NCI-H748 treated with DMSO at 0.1 percent for 48 hours (cell line): Measurements from ENCODE around the gene TF.
"Not testable (repeated sequence)": the region's sequence is repeated elsewhere in the genome, so short reads cannot be mapped to it uniquely, and the experiment has no call there.

Experiments used
- DNase-seq: peaks from one replicate; lab custom pipeline; 2025; lab: John Stamatoyannopoulos, UW

TF gene

GRCh38 chr3:133745981-133746711, at the start of gene TF:
TSS of gene TF (plus strand) at chr3:133746393. CDS start at chr3:133746441, 48 bp downstream.
- no peak for DNase-seq

- DNase-seq, result no peak
Observed at GRCh38 chr3:133697960-133698359, 48.2 kb upstream of the TF start.

- DNase-seq, result no peak
Observed at GRCh38 chr3:133699467-133699866, 46.7 kb upstream of the TF start.

- DNase-seq, result no peak
Observed at GRCh38 chr3:133699903-133700302, 46.3 kb upstream of the TF start.

- DNase-seq, result no peak
Observed at GRCh38 chr3:133700351-133700750, 45.8 kb upstream of the TF start.

GRCh38 chr3:133701435-133702358, 44.5 kb upstream of the TF start:
- no peak for DNase-seq

- DNase-seq, result no peak
Observed at GRCh38 chr3:133703915-133704314, 42.3 kb upstream of the TF start.

GRCh38 chr3:133706033-133706432, 40.2 kb upstream of the TF start:
- DNase-seq, result no peak

- DNase-seq, result no peak
Observed at GRCh38 chr3:133709139-133709750, 36.9 kb upstream of the TF start.

GRCh38 chr3:133711013-133711412, 35.2 kb upstream of the TF start:
- no peak for DNase-seq

GRCh38 chr3:133712017-133712416, 34.2 kb upstream of the TF start:
- no peak for DNase-seq

GRCh38 chr3:133713347-133713746, 32.8 kb upstream of the TF start:
- no peak for DNase-seq

GRCh38 chr3:133717424-133717823, 28.8 kb upstream of the TF start:
- no peak for DNase-seq

GRCh38 chr3:133722935-133723334, 23.3 kb upstream of the TF start:
- DNase-seq, result no peak

- DNase-seq, result no peak
Observed at GRCh38 chr3:133730993-133731392, 15.2 kb upstream of the TF start.

- not testable (repeated sequence) for DNase-seq
Observed at GRCh38 chr3:133732231-133732630, 14.0 kb upstream of the TF start.

GRCh38 chr3:133733226-133733625, 13.0 kb upstream of the TF start:
- DNase-seq, result no peak

GRCh38 chr3:133734305-133734704, 11.9 kb upstream of the TF start:
- no peak for DNase-seq

- DNase-seq, result peak; percentile 11
Observed at GRCh38 chr3:133742351-133743091, 3.7 kb upstream of the TF start.

GRCh38 chr3:133744241-133744640, 2.0 kb upstream of the TF start:
- DNase-seq, result no peak

- DNase-seq, result no peak
Observed at GRCh38 chr3:133745108-133745507, 1.1 kb upstream of the TF start.

GRCh38 chr3:133746712-133747066, 496 bp downstream of the TF start:
- no peak for DNase-seq
